SU-DHL-6 (cell line): ENCODE results near the gene FAM209A.
"Not testable (repeated sequence)": the region's sequence is repeated elsewhere in the genome, so short reads cannot be mapped to it uniquely, and the experiment has no call there.

Experiments used
- H2AFZ ChIP-seq: fragments of 200-600 bp; sonication (generic); 2 replicates; pipeline ENCODE4 v1.6.1; 2014; ENCODE audit warnings: low read depth, mild to moderate bottlenecking, moderate library complexity, mixed read lengths, antibody characterized with exemption, low read length; ENCODE audit not compliant: severe bottlenecking
- H3F3A ChIP-seq: fragments of 200-600 bp; shearing (Covaris generic); 2 replicates; pipeline ENCODE4 v1.6.0; 2016; ENCODE audit warnings: antibody characterized with exemption, mild to moderate bottlenecking; ENCODE audit not compliant: insufficient read depth
- H3K27ac ChIP-seq: fragments of 200-600 bp; sonication (generic); 2 replicates; pipeline ENCODE4 v1.5.1; 2016; ENCODE audit warnings: low read depth, mild to moderate bottlenecking, low read length, moderate library complexity, mixed read lengths
- H3K27me3 ChIP-seq: fragments of 200-600 bp; sonication (generic), shearing (Covaris generic); 2 replicates; pipeline ENCODE4 v1.6.0; 2014; ENCODE audit warnings: mild to moderate bottlenecking, low read length
- H3K36me3 ChIP-seq: fragments of 200-600 bp; sonication (generic); 2 replicates; pipeline ENCODE4 v1.6.1; 2014; ENCODE audit warnings: mild to moderate bottlenecking, low read length, mixed read lengths
- H3K4me2 ChIP-seq: fragments of 300-600, 200-600 bp; shearing (Covaris generic), sonication (generic); 2 replicates; pipeline ENCODE4 v1.6.0; 2014; ENCODE audit warnings: low read length, low read depth, mild to moderate bottlenecking; ENCODE audit not compliant: poor library complexity, severe bottlenecking
- H3K4me3 ChIP-seq: fragments of 200-600 bp; sonication (generic); 2 replicates; pipeline ENCODE4 v1.5.1; 2014; ENCODE audit warnings: antibody characterized with exemption, low read length, mild to moderate bottlenecking, mixed read lengths; ENCODE audit not compliant: insufficient read depth, poor library complexity, severe bottlenecking
- H3K79me2 ChIP-seq: fragments of 200-600 bp; sonication (generic); 2 replicates; pipeline ENCODE4 v1.6.1; 2014; ENCODE audit warnings: mild to moderate bottlenecking, low read length, moderate library complexity; ENCODE audit not compliant: insufficient read depth
- H3K9ac ChIP-seq: fragments of 200-600 bp; sonication (generic); 2 replicates; pipeline ENCODE4 v1.7.0; 2014; ENCODE audit warnings: mild to moderate bottlenecking, low read length
- H3K9me2 ChIP-seq: fragments of 200-600 bp; sonication (generic); replicated peaks from 2 replicates; pipeline ENCODE4 v1.6.1; 2014; ENCODE audit warnings: low read length; ENCODE audit not compliant: insufficient read depth
- H3K9me3 ChIP-seq: fragments of 200-600 bp; sonication (generic); 2 replicates; pipeline ENCODE4 v1.6.1; 2014; ENCODE audit warnings: low read length, mixed read lengths; ENCODE audit not compliant: insufficient read depth
- H4K20me1 ChIP-seq: fragments of 200-600 bp; sonication (generic); 2 replicates; pipeline ENCODE4 v1.6.1; 2014; ENCODE audit warnings: low read depth, mild to moderate bottlenecking, antibody characterized with exemption, low read length, moderate library complexity, mixed read lengths
- CTCF ChIP-seq: fragments of 200-600 bp; sonication (generic); IDR thresholded peaks from one replicate; pipeline ENCODE4 v1.5.1; 2017; ENCODE audit warnings: antibody characterized with exemption, mild to moderate bottlenecking, low read length, moderate library complexity; ENCODE audit not compliant: insufficient read depth, poor library complexity, severe bottlenecking
- EZH2phosphoT487 ChIP-seq: fragments of 200-600 bp; sonication (generic), shearing (Covaris generic); conservative IDR thresholded peaks from 2 replicates; pipeline ENCODE4 v1.6.1; 2018; ENCODE audit warnings: mild to moderate bottlenecking, antibody characterized with exemption, low read length, moderate library complexity, mixed read lengths

The FAM209A gene

GRCh38 chr20:56524444-56524843, at the start of gene FAM209A:
FAM209A (plus strand) TSS chr20:56524744; CDS start chr20:56524809, 65 bp downstream.
- H2AFZ ChIP-seq, H3F3A ChIP-seq, H3K9ac ChIP-seq, H3K9me2 ChIP-seq, H3K27me3 ChIP-seq, H3K9me3 ChIP-seq, H3K4me3 ChIP-seq, H4K20me1 ChIP-seq, H3K4me2 ChIP-seq, H3K27ac ChIP-seq, H3K79me2 ChIP-seq: not testable (repeated sequence)
- peaks cover 10% of the 10 kb centered on the region; the same call in 1 of the 2 replicates for H3K36me3 ChIP-seq

- no peaks in the 10 kb centered on the region for H3K9me3 ChIP-seq
- no peak overlapping the region for H3K27ac ChIP-seq
- H3K4me3 ChIP-seq: no peak overlapping the region
- no peak overlapping the region for H3K4me2 ChIP-seq
- no peaks in the 10 kb centered on the region for H3F3A ChIP-seq
- H3K36me3 ChIP-seq: peaks cover 2% of the 10 kb centered on the region; the same call in 1 of the 2 replicates
- no peaks in the 10 kb centered on the region for H3K9me2 ChIP-seq
- H3K9ac ChIP-seq: no peak overlapping the region
- H2AFZ ChIP-seq: no peak overlapping the region
- no peaks in the 10 kb centered on the region for H4K20me1 ChIP-seq
- no peaks in the 10 kb centered on the region for H3K79me2 ChIP-seq
- H3K27me3 ChIP-seq: no peaks in the 10 kb centered on the region
- no peak for TF ChIP-seq CTCF
- TF ChIP-seq EZH2phosphoT487: no peak
Observed at GRCh38 chr20:56483970-56484369, 40.6 kb upstream of the FAM209A start.

GRCh38 chr20:56487216-56487615, 37.3 kb upstream of the FAM209A start:
- H3K79me2 ChIP-seq: no peaks in the 10 kb centered on the region; the same call in 1 of the 2 replicates
- H4K20me1 ChIP-seq: no peaks in the 10 kb centered on the region
- no peaks in the 10 kb centered on the region for H3K9me2 ChIP-seq

GRCh38 chr20:56488566-56488965, 36.0 kb upstream of the FAM209A start:
- Histone ChIP-seq H3K79me2 (no peaks in the 10 kb centered on the region; the same call in 1 of the 2 replicates), H3F3A (no peaks in the 10 kb centered on the region), H4K20me1 (no peaks in the 10 kb centered on the region), H3K36me3 (peaks cover under 1% of the 10 kb centered on the region; the same call in 1 of the 2 replicates), H3K27ac (no peak overlapping the region), H3K9ac (no peak overlapping the region), H3K4me3 (no peak overlapping the region), H3K27me3 (no peaks in the 10 kb centered on the region), H3K9me3 (no peaks in the 10 kb centered on the region), H2AFZ (no peak overlapping the region), H3K4me2 (no peak overlapping the region), H3K9me2 (no peaks in the 10 kb centered on the region)
- TF ChIP-seq EZH2phosphoT487 (no peak), CTCF (no peak)

More at GRCh38 chr20:56487216-56487615, 37.3 kb upstream of the FAM209A start:
- TF ChIP-seq CTCF: no peak
- no peak for TF ChIP-seq EZH2phosphoT487
- Histone ChIP-seq H3K9ac (no peak overlapping the region), H3K4me2 (no peak overlapping the region), H3K27me3 (no peaks in the 10 kb centered on the region), H3K36me3 (peaks cover 2% of the 10 kb centered on the region; the same call in 1 of the 2 replicates), H2AFZ (no peak overlapping the region), H3K27ac (no peak overlapping the region), H3K4me3 (no peak overlapping the region), H3F3A (no peaks in the 10 kb centered on the region), H3K9me3 (no peaks in the 10 kb centered on the region)
